Smooth muscle cell (in vitro differentiated cells): ENCODE measurements around the gene ITIH3. TPM values are rescaled to one million over a fixed set of nuclear protein-coding genes. Genes with fewer than 3 reads are reported as not detected.

Experiments used
- DNase-seq: peaks from one replicate; lab custom pipeline; 2025; ENCODE audit not compliant: unreplicated experiment; lab: John Stamatoyannopoulos, UW
- H2AFZ ChIP-seq: fragments of 200-600 bp; sonication (generic); 2 replicates; pipeline ENCODE4 v1.6.0; 2016; ENCODE audit warnings: antibody characterized with exemption, low read depth, mild to moderate bottlenecking
- H3F3A ChIP-seq: fragments of 200-600 bp; sonication (generic); 2 replicates; pipeline ENCODE4 v1.6.0; 2017; ENCODE audit warnings: antibody characterized with exemption, low read depth
- H3K27ac ChIP-seq: fragments of 200-600 bp; sonication (generic); 2 replicates; pipeline ENCODE4 v1.5.1; 2016; ENCODE audit warnings: low read depth, mild to moderate bottlenecking
- H3K27me3 ChIP-seq: fragments of 200-600 bp; sonication (generic); 2 replicates; pipeline ENCODE4 v1.6.1; 2016; ENCODE audit warnings: low read depth, mild to moderate bottlenecking
- H3K36me3 ChIP-seq: fragments of 200-600 bp; sonication (generic); 2 replicates; pipeline ENCODE4 v1.5.1; 2016; ENCODE audit warnings: low read depth
- H3K4me1 ChIP-seq: fragments of 200-600 bp; sonication (generic); 2 replicates; pipeline ENCODE4 v1.5.1; 2016; ENCODE audit warnings: low read depth
- H3K4me2 ChIP-seq: fragments of 200-600 bp; sonication (generic); 2 replicates; pipeline ENCODE4 v1.6.0; 2016; ENCODE audit warnings: mild to moderate bottlenecking
- H3K4me3 ChIP-seq: fragments of 200-600 bp; sonication (generic); 2 replicates; pipeline ENCODE4 v1.5.1; 2016; ENCODE audit warnings: mild to moderate bottlenecking
- H3K79me2 ChIP-seq: fragments of 200-600 bp; sonication (generic); 2 replicates; pipeline ENCODE4 v1.6.0; 2016; ENCODE audit warnings: low read depth, mild to moderate bottlenecking
- H3K9ac ChIP-seq: fragments of 200-600 bp; sonication (generic); 2 replicates; pipeline ENCODE4 v1.6.0; 2016; ENCODE audit warnings: low read depth
- H3K9me3 ChIP-seq: fragments of 200-600 bp; sonication (generic); replicated peaks from 2 replicates; pipeline ENCODE4 v1.5.1; 2016; ENCODE audit warnings: low read depth
- H4K20me1 ChIP-seq: fragments of 200-600 bp; sonication (generic); 2 replicates; pipeline ENCODE4 v1.6.0; 2016; ENCODE audit warnings: low read depth
- WGBS: methylation state at CpG from one replicate; pipeline ENCODE4 v1.1.7; 2016; ENCODE audit warnings: low lambda C conversion rate; 5-methylcytosine and 5-hydroxymethylcytosine counted together
- polyA plus RNA-seq: library from polyadenylated mRNA; unstranded; fragments of >200 nt; fragmentation: Nextera tagmentation; extraction: Ambion mirVana; gene quantifications from 2 replicates; pipeline ENCODE4 v1.2.1, GENCODE V29; 2016
- total RNA-seq: library from RNA; depleted of rRNA; stranded (reverse); fragments of >200 nt; gene quantifications from 2 replicates; pipeline ENCODE4 v1.2.3, GENCODE V29; 2014
- TF ChIP-seq, protein P1 (sequence below): fragments of 200-600 bp; sonication (generic); IDR thresholded peaks from 2 replicates; pipeline ENCODE4 v1.5.1; 2017; ENCODE audit warnings: borderline replicate concordance, mild to moderate bottlenecking, antibody characterized with exemption; ENCODE audit not compliant: insufficient read depth, poor library complexity, severe bottlenecking

ITIH3 gene, protein sequence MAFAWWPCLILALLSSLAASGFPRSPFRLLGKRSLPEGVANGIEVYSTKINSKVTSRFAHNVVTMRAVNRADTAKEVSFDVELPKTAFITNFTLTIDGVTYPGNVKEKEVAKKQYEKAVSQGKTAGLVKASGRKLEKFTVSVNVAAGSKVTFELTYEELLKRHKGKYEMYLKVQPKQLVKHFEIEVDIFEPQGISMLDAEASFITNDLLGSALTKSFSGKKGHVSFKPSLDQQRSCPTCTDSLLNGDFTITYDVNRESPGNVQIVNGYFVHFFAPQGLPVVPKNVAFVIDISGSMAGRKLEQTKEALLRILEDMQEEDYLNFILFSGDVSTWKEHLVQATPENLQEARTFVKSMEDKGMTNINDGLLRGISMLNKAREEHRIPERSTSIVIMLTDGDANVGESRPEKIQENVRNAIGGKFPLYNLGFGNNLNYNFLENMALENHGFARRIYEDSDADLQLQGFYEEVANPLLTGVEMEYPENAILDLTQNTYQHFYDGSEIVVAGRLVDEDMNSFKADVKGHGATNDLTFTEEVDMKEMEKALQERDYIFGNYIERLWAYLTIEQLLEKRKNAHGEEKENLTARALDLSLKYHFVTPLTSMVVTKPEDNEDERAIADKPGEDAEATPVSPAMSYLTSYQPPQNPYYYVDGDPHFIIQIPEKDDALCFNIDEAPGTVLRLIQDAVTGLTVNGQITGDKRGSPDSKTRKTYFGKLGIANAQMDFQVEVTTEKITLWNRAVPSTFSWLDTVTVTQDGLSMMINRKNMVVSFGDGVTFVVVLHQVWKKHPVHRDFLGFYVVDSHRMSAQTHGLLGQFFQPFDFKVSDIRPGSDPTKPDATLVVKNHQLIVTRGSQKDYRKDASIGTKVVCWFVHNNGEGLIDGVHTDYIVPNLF
- total RNA-seq = not detected in 2 replicates
- 0.35 TPM in 1 of 2 replicates, not detected in the other for polyA plus RNA-seq

DNA sequence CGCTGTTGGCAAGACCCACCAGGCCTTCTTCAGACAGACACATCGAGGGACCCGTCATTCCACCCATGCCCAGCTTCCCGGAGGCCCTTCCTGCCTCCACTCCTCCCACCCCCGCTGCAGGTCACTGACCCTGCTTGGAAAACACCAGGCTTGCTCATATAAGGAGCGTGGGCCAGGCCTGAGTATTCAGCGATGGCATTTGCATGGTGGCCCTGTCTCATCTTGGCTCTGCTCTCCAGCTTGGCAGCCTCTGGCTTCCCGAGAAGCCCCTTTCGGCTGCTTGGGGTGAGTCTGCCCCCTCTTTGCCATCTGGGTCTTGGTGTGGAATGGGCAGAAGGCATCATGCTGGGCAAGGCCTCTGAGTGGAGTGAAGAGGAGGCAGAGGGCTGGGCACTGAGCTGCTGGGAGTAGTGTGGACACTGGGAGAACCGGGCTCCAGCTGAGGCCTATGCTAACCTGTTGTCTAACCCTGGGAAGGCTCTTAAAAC, at the start of gene ITIH3:
Gene ITIH3, plus strand, starts transcription at position 185 of the 488 bp plus-strand sequence. Its CDS starts 8 bp downstream, at position 193.
- Histone ChIP-seq H3F3A (no peaks in the 10 kb centered on the region), H3K27me3 (no peaks in the 10 kb centered on the region), H3K36me3 (no peaks in the 10 kb centered on the region), H3K4me2 (no peak within 1 kb of the TSS), H3K4me1 (no peaks in the 10 kb centered on the region), H3K9me3 (no peaks in the 10 kb centered on the region), H3K79me2 (no peaks in the 10 kb centered on the region), H2AFZ (no peak within 1 kb of the TSS), H3K27ac (no peak within 1 kb of the TSS), H4K20me1 (no peaks in the 10 kb centered on the region), H3K9ac (no peak within 1 kb of the TSS), H3K4me3 (no peak within 1 kb of the TSS)
- 90% methylated on average over 10 of the region's 10 CpGs for WGBS
- no peak for DNase-seq
- TF ChIP-seq, protein P1, sequence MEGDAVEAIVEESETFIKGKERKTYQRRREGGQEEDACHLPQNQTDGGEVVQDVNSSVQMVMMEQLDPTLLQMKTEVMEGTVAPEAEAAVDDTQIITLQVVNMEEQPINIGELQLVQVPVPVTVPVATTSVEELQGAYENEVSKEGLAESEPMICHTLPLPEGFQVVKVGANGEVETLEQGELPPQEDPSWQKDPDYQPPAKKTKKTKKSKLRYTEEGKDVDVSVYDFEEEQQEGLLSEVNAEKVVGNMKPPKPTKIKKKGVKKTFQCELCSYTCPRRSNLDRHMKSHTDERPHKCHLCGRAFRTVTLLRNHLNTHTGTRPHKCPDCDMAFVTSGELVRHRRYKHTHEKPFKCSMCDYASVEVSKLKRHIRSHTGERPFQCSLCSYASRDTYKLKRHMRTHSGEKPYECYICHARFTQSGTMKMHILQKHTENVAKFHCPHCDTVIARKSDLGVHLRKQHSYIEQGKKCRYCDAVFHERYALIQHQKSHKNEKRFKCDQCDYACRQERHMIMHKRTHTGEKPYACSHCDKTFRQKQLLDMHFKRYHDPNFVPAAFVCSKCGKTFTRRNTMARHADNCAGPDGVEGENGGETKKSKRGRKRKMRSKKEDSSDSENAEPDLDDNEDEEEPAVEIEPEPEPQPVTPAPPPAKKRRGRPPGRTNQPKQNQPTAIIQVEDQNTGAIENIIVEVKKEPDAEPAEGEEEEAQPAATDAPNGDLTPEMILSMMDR = no peak

DNA sequence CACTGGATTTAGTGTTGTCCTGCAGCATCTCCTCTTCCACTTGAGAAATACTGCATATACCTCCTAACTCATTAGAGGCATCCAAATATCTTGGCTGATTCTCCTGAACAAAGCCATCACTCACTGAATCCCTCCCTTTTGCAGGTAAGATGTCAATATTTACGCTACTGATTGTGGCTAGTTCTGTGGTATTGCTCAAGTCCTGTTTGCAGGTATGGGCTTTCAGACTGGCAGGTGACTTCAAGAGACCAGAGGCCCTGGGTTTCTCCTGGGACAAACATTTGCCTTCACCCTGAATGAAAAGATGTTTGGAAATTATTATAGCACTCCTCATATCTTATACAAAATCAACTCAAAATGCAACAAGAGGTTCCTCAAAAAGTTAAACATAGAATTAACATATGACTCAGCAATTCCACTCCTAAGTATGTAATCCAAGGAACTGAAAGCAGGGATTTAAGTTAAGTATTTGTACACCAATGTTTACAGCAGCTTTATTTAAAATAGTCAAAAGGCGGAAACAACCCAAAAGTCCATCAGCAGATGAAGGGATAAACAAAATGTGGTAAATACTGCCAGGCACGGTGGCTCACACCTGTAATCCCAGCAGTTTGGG, 42.4 kb upstream of the ITIH3 start:
- no peak overlapping the region for H3K4me3 ChIP-seq
- TF ChIP-seq, protein P1 = no peak
- peaks cover 16% of the 10 kb centered on the region for H3K36me3 ChIP-seq
- H3K4me1 ChIP-seq = no peaks in the 10 kb centered on the region
- no peaks in the 10 kb centered on the region for H3F3A ChIP-seq
- H2AFZ ChIP-seq = no peak overlapping the region
- H3K9me3 ChIP-seq = no peaks in the 10 kb centered on the region
- no peak overlapping the region for H3K9ac ChIP-seq
- no peaks in the 10 kb centered on the region for H3K79me2 ChIP-seq
- no peak overlapping the region for H3K27ac ChIP-seq
- H4K20me1 ChIP-seq = no peaks in the 10 kb centered on the region
- 88% methylated on average over 3 of the region's 3 CpGs for WGBS
- H3K27me3 ChIP-seq = no peaks in the 10 kb centered on the region
- no peak for DNase-seq
- no peak overlapping the region for H3K4me2 ChIP-seq

DNA sequence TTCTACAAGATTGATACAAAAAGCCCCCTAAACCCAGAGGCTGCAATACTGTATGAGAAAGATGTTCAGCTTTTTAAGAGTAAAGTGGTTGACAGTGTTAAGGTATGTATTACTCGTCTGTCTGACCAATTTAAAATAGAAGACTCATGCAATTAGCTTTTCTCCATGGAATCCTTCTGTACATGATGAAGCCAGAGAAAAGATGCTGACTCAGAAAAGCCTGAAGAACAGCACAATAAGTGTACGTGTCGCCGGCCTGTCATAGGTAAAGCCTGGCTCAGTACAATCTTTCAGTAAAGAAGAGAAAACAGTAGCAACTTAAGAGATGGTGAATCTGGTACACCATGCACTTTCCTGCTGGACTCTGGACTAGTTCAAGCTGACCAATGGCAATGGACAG, 40.2 kb upstream of the ITIH3 start:
- Histone ChIP-seq H3F3A (no peaks in the 10 kb centered on the region), H2AFZ (no peak overlapping the region), H3K4me3 (no peak overlapping the region), H3K79me2 (no peaks in the 10 kb centered on the region), H3K27me3 (no peaks in the 10 kb centered on the region), H3K4me1 (no peaks in the 10 kb centered on the region), H3K27ac (no peak overlapping the region), H3K9me3 (no peaks in the 10 kb centered on the region), H3K9ac (no peak overlapping the region), H4K20me1 (no peaks in the 10 kb centered on the region), H3K36me3 (peaks cover 16% of the 10 kb centered on the region), H3K4me2 (no peak overlapping the region)
- DNase-seq = no peak
- 98% methylated on average over 4 of the region's 4 CpGs for WGBS
- TF ChIP-seq, protein P1 = no peak
